Body of pancreas (tissue), 4 donors: ENCODE results near the gene C8G. TPM values are rescaled to one million over a fixed set of nuclear protein-coding genes. Genes with fewer than 3 reads are reported as not detected.

Experiments used
- ATAC-seq: fragments of 150-250 bp; one replicate; pipeline ENCODE4 v1.9.1; 2016
- DNase-seq, 4 donors: peaks; one replicate each; pipeline ENCODE4 v3.0.0-alpha.2; 2019
- H3K27ac ChIP-seq, 4 donors: fragments of 200-600 bp; sonication (generic); 1 replicate in 3 of 4; 2 replicates in 1 of 4; pipeline versions ENCODE4 v1.5.1 to v1.6.1; 2016 to 2019; ENCODE audit warnings: mild to moderate bottlenecking in 1 of 4, mixed read lengths in 1 of 4, moderate library complexity in 1 of 4
- H3K27me3 ChIP-seq, 2 donors: fragments of 200-600 bp; sonication (generic); one replicate each; pipeline ENCODE4 v1.6.0; 2016; ENCODE audit warnings: mild to moderate bottlenecking in 1 of 2
- H3K36me3 ChIP-seq, 2 donors: fragments of 200-600 bp; sonication (generic); replicated peaks in 1 of 2; 2 replicates each; pipeline ENCODE4 v1.5.1; 2016; ENCODE audit warnings: low read depth in 2 of 2; ENCODE audit not compliant: insufficient read depth in 1 of 2
- H3K4me1 ChIP-seq: fragments of 200-600 bp; sonication (generic); one replicate; pipeline ENCODE4 v1.6.0; 2016
- H3K4me3 ChIP-seq, 2 donors: fragments of 200-600 bp; sonication (generic); 1 replicate in 1 of 2; 2 replicates in 1 of 2; pipeline ENCODE4 v1.5.1; 2016 to 2019
- H3K9me3 ChIP-seq, 3 donors: fragments of 200-600 bp; sonication (generic); 1 replicate in 2 of 3; 2 replicates in 1 of 3; pipeline ENCODE4 v1.5.1; 2016
- POLR2A ChIP-seq, 3 donors: fragments of 450-650 bp; IDR thresholded peaks; one replicate each; pipeline ENCODE4 v1.6.1; 2016; ENCODE audit warnings: antibody characterized with exemption in 3 of 3, mild to moderate bottlenecking in 2 of 3
- WGBS, 2 donors: methylation state at CpG; one replicate each; pipeline ENCODE4 v1.1.5; 2017; 5-methylcytosine and 5-hydroxymethylcytosine counted together
- intact Hi-C: fragments of 100-400 bp; cut with DNase I; formaldehyde crosslinking; loops from one replicate; pipeline ENCODE4 v1.15.1; 2023
- total RNA-seq, 2 donors: library from RNA; depleted of rRNA; stranded (reverse); fragments of >200 nt; gene quantifications; one replicate each; pipeline ENCODE4 v1.1.0, GENCODE V29; 2016
- TF ChIP-seq, protein P1 (sequence below), 7 experiments: fragments of 450-650 bp in 4 of 7; fragments of 200-600 bp in 3 of 7; sonication (generic) in 3 of 7; IDR thresholded peaks; one replicate each; pipeline ENCODE4 v1.5.1; 2016 to 2019; ENCODE audit warnings: antibody characterized with exemption in 7 of 7

The C8G gene
- total RNA-seq, 2 donors from 2014 or later: not detected

GRCh38 chr9:136927343-136928271 lies 17.4 kb upstream of the C8G start:
- H3K9me3 ChIP-seq: no peaks in the 10 kb centered on the region
- no peak for DNase-seq
- no peaks in the 10 kb centered on the region for H3K4me1 ChIP-seq
- intact Hi-C loops: no loop called here
- H3K36me3 ChIP-seq: no peaks in the 10 kb centered on the region
- no peak overlapping the region for H3K4me3 ChIP-seq
- no peak overlapping the region for H3K27ac ChIP-seq
- 82 to 89% methylated on average over 22 to 23 of the region's 23 CpGs for WGBS, 2 donors
- no peaks in the 10 kb centered on the region for H3K27me3 ChIP-seq
- no peak for TF ChIP-seq POLR2A (IDR thresholded peaks at IDR 0.05)
- TF ChIP-seq, protein P1, sequence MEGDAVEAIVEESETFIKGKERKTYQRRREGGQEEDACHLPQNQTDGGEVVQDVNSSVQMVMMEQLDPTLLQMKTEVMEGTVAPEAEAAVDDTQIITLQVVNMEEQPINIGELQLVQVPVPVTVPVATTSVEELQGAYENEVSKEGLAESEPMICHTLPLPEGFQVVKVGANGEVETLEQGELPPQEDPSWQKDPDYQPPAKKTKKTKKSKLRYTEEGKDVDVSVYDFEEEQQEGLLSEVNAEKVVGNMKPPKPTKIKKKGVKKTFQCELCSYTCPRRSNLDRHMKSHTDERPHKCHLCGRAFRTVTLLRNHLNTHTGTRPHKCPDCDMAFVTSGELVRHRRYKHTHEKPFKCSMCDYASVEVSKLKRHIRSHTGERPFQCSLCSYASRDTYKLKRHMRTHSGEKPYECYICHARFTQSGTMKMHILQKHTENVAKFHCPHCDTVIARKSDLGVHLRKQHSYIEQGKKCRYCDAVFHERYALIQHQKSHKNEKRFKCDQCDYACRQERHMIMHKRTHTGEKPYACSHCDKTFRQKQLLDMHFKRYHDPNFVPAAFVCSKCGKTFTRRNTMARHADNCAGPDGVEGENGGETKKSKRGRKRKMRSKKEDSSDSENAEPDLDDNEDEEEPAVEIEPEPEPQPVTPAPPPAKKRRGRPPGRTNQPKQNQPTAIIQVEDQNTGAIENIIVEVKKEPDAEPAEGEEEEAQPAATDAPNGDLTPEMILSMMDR (IDR thresholded peaks at IDR 0.05): no peak
- ATAC-seq: no peak

GRCh38 chr9:136928591-136928990 lies 16.5 kb upstream of the C8G start:
- ATAC-seq: no peak
- H3K36me3 ChIP-seq: no peaks in the 10 kb centered on the region
- intact Hi-C loops: no loop called here

GRCh38 chr9:136930014-136930413 lies 15.0 kb upstream of the C8G start:
- WGBS, 2 donors: 96 to 97% methylated on average over 4 of the region's 4 CpGs
- Histone ChIP-seq H3K27ac (no peak overlapping the region), H3K4me1 (no peaks in the 10 kb centered on the region), H3K9me3 (no peaks in the 10 kb centered on the region), H3K4me3 (no peak overlapping the region), H3K36me3 (no peaks in the 10 kb centered on the region), H3K27me3 (no peaks in the 10 kb centered on the region)
- intact Hi-C loops: no loop called here
- TF ChIP-seq, protein P1 (IDR thresholded peaks at IDR 0.05): no peak
- TF ChIP-seq POLR2A (IDR thresholded peaks at IDR 0.05): no peak
- DNase-seq (no peak), ATAC-seq (no peak)

More at GRCh38 chr9:136928591-136928990, 16.5 kb upstream of the C8G start:
- Histone ChIP-seq H3K9me3 (no peaks in the 10 kb centered on the region), H3K4me1 (no peaks in the 10 kb centered on the region), H3K27ac (no peak overlapping the region), H3K4me3 (no peak overlapping the region), H3K27me3 (no peaks in the 10 kb centered on the region)
- DNase-seq: no peak
- TF ChIP-seq, protein P1 (IDR thresholded peaks at IDR 0.05): no peak
- TF ChIP-seq POLR2A (IDR thresholded peaks at IDR 0.05): no peak
- 74 to 80% methylated on average over 4 to 9 of the region's 9 CpGs for WGBS, 2 donors

DNA sequence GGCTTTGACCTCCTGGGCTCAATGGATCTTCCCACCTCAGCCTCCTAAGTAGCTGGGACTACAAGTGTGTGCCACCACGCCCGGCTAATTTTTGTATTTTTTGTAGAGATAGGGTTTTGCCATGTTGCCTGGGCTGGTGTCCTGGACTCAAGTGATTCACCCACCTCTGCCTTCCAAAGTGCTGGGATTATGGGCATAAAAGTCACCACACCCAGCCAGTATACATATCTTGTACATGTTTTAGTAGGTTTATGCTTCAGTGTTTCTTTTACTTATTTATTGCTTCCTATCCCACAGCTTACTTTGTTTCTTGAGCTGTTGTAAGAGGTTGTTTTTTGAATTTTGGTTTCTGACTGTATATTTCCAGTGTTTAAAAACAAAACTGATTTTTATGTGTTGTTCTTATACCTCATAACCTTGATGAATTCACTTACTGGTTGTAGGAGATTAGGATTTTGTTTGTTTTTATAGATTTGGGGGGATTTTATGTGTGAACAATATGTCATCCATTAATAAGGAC lies 13.4 kb upstream of the C8G start:
- no peak overlapping the region for H3K4me3 ChIP-seq
- H3K4me1 ChIP-seq: no peaks in the 10 kb centered on the region
- ATAC-seq: no peak
- H3K36me3 ChIP-seq: no peaks in the 10 kb centered on the region
- no peaks in the 10 kb centered on the region for H3K27me3 ChIP-seq
- DNase-seq: no peak
- no peaks in the 10 kb centered on the region for H3K9me3 ChIP-seq
- intact Hi-C loops: no loop called here
- TF ChIP-seq, protein P1 (IDR thresholded peaks at IDR 0.05): no peak
- TF ChIP-seq POLR2A (IDR thresholded peaks at IDR 0.05): no peak
- 88 to 92% methylated on average over 2 of the region's 2 CpGs for WGBS, 2 donors
- no peak overlapping the region for H3K27ac ChIP-seq
